AG04449 (cell line): ENCODE results near the gene MRPS6.

Experiments
- CTCF ChIA-PET: fragments of 350-600 bp; formaldehyde crosslinking; extraction: SDS; loops from one replicate; lab custom pipeline; 2021; ENCODE audit warnings: antibody characterized with exemption; lab: Yijun Ruan, JAX
- POLR2A ChIA-PET: fragments of 400-600, 350-600 bp; formaldehyde crosslinking; extraction: SDS; loops from one replicate; lab custom pipeline; 2020; ENCODE audit warnings: antibody characterized with exemption, inconsistent platforms; lab: Yijun Ruan, JAX
- DNase-seq: peaks from one replicate; pipeline ENCODE4 v3.0.0-alpha.2; 2010; ENCODE audit warnings: low read depth, low spot score
- H3K4me3 ChIP-seq: 2 replicates; pipeline ENCODE4 v1.5.1; 2011; ENCODE audit warnings: low read depth, mild to moderate bottlenecking, control low read depth, low read length
- TF ChIP-seq, protein P1 (sequence below): IDR thresholded peaks from one replicate; pipeline ENCODE4 v1.5.1; 2011; ENCODE audit warnings: mild to moderate bottlenecking, moderate library complexity, low read length, control low read depth, inconsistent platforms; ENCODE audit not compliant: insufficient read depth; ENCODE audit errors: missing control alignments

Gene MRPS6

DNA sequence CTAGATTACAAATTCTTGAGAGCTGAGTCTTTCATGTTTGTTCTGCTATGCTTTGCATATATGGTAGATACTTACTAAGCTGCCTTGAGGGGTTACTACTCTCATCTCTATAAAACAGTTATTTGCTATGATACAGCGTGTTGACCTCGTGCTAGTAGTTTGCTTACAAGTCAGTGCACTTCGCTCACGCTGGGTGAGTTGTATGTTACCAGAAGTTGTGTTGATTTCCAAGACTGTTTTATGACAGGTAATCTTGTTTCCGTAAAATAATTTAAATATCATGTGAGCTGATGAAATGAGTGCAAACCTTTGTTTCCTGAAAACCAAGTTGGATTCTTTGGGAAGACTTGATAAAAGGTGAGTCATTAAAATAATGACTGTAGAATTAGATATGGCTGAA is 7.3 kb downstream of the MRPS6 start:
- no peak for DNase-seq
- CTCF ChIA-PET: interaction anchor here (1.1 to 2.0 kb wide), 3 partner anchors 22 to 157 kb away, joined by 3 to 7 read pairs (median 5); no protein-coding TSS in a partner anchor
- TF ChIP-seq, protein P1, sequence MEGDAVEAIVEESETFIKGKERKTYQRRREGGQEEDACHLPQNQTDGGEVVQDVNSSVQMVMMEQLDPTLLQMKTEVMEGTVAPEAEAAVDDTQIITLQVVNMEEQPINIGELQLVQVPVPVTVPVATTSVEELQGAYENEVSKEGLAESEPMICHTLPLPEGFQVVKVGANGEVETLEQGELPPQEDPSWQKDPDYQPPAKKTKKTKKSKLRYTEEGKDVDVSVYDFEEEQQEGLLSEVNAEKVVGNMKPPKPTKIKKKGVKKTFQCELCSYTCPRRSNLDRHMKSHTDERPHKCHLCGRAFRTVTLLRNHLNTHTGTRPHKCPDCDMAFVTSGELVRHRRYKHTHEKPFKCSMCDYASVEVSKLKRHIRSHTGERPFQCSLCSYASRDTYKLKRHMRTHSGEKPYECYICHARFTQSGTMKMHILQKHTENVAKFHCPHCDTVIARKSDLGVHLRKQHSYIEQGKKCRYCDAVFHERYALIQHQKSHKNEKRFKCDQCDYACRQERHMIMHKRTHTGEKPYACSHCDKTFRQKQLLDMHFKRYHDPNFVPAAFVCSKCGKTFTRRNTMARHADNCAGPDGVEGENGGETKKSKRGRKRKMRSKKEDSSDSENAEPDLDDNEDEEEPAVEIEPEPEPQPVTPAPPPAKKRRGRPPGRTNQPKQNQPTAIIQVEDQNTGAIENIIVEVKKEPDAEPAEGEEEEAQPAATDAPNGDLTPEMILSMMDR: no peak
- POLR2A ChIA-PET: no interaction called here
- no peak overlapping the region for H3K4me3 ChIP-seq

- POLR2A ChIA-PET: no interaction called here
Observed at GRCh38 chr21:34082769-34083168, 9.4 kb downstream of the MRPS6 start.

DNA sequence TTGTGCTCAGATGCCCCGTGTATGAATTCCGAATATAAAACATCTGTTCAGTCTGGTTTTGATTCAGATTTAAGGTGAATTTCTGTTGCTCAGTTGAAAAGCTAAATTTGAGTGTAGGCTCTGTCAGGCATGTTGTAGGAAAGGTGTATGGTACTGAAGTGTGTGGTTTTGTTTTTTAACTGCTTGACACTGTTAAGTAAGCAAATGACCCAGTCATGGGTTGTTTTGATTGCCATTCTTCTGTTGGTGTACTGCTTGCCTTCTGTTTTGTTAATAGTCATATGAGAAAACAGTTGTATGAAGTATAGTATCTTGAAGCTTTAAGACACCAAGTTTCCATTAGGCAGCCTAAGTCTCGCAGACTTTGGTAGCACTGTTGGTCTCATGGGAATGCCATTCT is 10.0 kb downstream of the MRPS6 start:
- CTCF ChIA-PET: interaction anchor here (1.2 to 1.9 kb wide), 4 partner anchors 9 to 279 kb away, joined by 3 to 6 read pairs (median 4); no protein-coding TSS in a partner anchor
- TF ChIP-seq, protein P1: no peak
- POLR2A ChIA-PET: no interaction called here
- no peak overlapping the region for H3K4me3 ChIP-seq
- no peak for DNase-seq

More at GRCh38 chr21:34082769-34083168, 9.4 kb downstream of the MRPS6 start:
- TF ChIP-seq, protein P1: no peak
- CTCF ChIA-PET: interaction anchor here (1.2 to 1.9 kb wide), 5 partner anchors 10 to 279 kb away, joined by 3 to 6 read pairs (median 5); no protein-coding TSS in a partner anchor
- H3K4me3 ChIP-seq: no peak overlapping the region
- no peak for DNase-seq

GRCh38 chr21:34085129-34085528 is 11.8 kb downstream of the MRPS6 start:
- TF ChIP-seq, protein P1: no peak
- DNase-seq: no peak
- H3K4me3 ChIP-seq: no peak overlapping the region
- CTCF ChIA-PET: no interaction called here
- POLR2A ChIA-PET: no interaction called here

GRCh38 chr21:34086887-34087306 is 13.5 kb downstream of the MRPS6 start:
- ChIA-PET POLR2A (no interaction called here), CTCF (interaction anchor here (1.1 to 1.8 kb wide), 2 partner anchors 163 to 262 kb away, joined by 3 to 5 read pairs; no protein-coding TSS in a partner anchor)
- TF ChIP-seq, protein P1: no peak
- no peak overlapping the region for H3K4me3 ChIP-seq
- DNase-seq: no peak

- DNase-seq: no peak
- TF ChIP-seq, protein P1: no peak
- ChIA-PET POLR2A (interaction anchor here (0.6 kb wide), 1 partner anchor 121 kb away, joined by 3 read pairs; no protein-coding TSS in a partner anchor), CTCF (interaction anchor here (0.8 to 4.6 kb wide), 2 partner anchors 16 to 165 kb away, joined by 3 to 37 read pairs; no protein-coding TSS in a partner anchor)
- H3K4me3 ChIP-seq: no peak overlapping the region
Observed at GRCh38 chr21:34088752-34089151, 15.4 kb downstream of the MRPS6 start.
